ENCODE results near the gene SHC4.

DNA sequence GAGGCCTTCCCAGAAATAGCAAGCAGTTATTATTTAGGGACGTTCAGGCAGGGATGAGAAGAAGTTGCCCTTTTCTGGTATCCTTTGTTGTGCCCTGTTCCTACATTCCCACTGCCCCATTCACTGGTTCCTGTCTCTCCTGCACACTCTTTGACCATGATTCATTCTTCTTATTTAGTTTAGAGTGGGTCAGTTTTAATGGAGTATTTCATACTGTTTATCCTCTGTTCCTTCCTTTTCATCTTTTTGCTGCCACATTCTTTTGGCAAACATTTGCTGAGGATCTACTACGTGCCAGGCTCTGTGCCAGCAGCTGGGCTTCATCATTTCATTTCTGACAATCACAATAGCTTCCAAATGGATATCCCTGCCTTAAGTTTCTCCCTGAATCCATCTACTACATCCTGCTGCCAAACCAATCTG, 97.6 kb downstream of the SHC4 start:
- TF ChIP-seq POLR2A (IDR thresholded peaks at IDR 0.05): no peak
- TF ChIP-seq, protein P1, sequence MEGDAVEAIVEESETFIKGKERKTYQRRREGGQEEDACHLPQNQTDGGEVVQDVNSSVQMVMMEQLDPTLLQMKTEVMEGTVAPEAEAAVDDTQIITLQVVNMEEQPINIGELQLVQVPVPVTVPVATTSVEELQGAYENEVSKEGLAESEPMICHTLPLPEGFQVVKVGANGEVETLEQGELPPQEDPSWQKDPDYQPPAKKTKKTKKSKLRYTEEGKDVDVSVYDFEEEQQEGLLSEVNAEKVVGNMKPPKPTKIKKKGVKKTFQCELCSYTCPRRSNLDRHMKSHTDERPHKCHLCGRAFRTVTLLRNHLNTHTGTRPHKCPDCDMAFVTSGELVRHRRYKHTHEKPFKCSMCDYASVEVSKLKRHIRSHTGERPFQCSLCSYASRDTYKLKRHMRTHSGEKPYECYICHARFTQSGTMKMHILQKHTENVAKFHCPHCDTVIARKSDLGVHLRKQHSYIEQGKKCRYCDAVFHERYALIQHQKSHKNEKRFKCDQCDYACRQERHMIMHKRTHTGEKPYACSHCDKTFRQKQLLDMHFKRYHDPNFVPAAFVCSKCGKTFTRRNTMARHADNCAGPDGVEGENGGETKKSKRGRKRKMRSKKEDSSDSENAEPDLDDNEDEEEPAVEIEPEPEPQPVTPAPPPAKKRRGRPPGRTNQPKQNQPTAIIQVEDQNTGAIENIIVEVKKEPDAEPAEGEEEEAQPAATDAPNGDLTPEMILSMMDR (IDR thresholded peaks at IDR 0.05): no peak

Measured in lower leg skin (tissue), 3 donors.